NT2/D1 (cell line): ENCODE results near the gene SV2B.

Experiments used
- SUZ12 ChIP-seq: IDR thresholded peaks from 2 replicates; pipeline ENCODE4 v1.6.1; 2011; ENCODE audit not compliant: insufficient read length, insufficient read depth; ENCODE audit errors: extremely low read depth
- YY1 ChIP-seq: IDR thresholded peaks from 2 replicates; pipeline ENCODE4 v1.6.1; 2011; ENCODE audit not compliant: insufficient read length, insufficient read depth
- ZNF274 ChIP-seq: IDR thresholded peaks from 2 replicates; pipeline ENCODE4 v1.6.1; 2011; ENCODE audit warnings: mild to moderate bottlenecking, low read depth, low read length

DNA sequence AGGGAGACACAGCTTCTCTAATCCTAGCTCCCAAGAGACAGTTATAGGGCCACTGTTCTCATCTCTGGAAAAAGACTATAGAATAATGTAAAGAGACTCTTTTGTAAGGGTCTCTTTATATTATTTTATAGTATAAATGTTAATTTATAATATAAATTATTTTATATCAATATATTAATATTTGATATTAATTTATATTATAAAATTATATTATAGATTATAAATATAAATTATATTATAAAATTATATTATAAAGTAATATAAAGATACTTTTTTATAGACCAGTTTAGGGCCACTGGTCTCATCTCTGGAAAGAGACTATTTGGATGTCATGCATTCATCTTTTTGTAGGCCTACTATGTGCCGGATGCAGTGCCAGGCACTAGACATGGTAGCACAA, 53.9 kb downstream of the SV2B start:
- TF ChIP-seq SUZ12, result no peak
- no peak for TF ChIP-seq YY1
- no peak for TF ChIP-seq ZNF274
